HG02852 (cell line): Measurements from ENCODE around the gene REEP5.
"Not testable (repeated sequence)": the region's sequence is repeated elsewhere in the genome, so short reads cannot be mapped to it uniquely, and the experiment has no call there.

ENCODE experiments used
- ATAC-seq: cut with Tn5 transposase; IDR thresholded peaks from one replicate; pipeline ENCODE4 v1.9.1; 2021; ENCODE audit warnings: mild to moderate bottlenecking, moderate library complexity; ENCODE audit not compliant: unreplicated experiment

REEP5 gene

DNA sequence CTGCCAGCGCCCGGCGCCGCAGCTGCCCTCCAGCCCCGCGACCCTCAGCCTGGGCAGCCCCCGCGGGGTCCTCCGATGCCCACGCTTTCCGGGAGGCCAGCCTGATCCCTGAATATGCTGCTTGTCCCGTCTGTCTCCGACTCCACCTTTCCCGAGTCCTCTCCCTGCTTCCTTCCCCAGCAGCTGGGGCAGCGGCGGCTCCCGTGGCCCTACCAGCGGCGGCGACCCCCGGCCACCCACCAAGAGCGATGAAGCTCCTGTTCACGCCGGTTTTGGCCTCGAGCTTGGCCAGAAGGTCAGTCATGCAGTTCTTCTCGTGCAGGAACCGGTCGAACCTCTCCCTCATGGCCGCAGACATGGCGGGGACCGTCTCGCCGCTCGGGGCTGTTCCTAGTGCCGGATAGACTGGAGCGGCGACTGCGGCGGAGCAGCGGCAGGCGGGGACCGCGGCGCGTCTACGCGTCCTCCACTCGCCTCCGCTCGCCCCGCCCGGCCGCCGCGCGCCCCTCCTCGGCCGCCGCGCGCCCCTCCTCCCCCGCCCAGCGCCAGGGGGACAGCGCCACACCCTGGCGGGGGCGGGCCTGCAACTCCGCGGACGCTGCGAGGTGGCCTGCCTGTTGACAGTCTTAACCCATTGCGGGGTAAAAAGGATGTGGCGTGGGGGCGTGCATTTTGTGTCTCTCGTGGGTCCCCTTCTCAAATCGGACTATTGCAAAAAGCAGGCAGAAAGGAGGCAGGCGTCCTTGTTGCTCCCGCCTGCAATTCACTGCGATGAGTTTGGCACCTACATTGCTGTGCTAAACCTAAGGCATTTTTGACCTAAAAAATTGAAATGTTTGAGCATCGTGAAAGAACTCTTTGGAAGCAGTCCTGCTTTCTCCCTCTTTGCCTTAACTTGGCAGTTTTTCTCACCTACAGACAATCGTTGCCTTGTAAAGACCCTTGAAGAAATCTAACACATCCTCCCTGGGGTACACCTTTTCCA is at the start of gene REEP5:
Gene REEP5, minus strand, starts transcription at position 395 of the 985 bp plus-strand sequence. Its CDS starts 37 bp downstream, at position 358.
- ATAC-seq = peak; percentile 65

DNA sequence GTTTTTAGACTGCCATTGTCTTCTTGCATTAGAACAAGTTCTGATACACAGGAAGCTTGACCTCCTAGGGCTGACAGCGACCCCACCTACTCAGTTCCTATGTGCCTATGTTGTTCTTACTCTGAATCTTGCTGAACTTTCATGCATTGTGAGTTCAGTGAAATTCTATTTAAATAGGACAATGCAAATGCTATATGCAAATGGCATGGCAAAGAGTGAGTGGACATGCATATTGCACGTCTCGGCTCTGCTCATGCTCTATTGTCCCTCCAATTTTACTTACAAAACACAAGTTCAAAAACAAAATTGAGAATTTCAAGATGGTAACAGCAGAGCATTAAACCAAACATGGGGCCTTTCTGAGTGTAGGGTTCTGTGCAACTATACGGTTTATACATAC is 49.2 kb upstream of the REEP5 start:
- ATAC-seq = no peak

DNA sequence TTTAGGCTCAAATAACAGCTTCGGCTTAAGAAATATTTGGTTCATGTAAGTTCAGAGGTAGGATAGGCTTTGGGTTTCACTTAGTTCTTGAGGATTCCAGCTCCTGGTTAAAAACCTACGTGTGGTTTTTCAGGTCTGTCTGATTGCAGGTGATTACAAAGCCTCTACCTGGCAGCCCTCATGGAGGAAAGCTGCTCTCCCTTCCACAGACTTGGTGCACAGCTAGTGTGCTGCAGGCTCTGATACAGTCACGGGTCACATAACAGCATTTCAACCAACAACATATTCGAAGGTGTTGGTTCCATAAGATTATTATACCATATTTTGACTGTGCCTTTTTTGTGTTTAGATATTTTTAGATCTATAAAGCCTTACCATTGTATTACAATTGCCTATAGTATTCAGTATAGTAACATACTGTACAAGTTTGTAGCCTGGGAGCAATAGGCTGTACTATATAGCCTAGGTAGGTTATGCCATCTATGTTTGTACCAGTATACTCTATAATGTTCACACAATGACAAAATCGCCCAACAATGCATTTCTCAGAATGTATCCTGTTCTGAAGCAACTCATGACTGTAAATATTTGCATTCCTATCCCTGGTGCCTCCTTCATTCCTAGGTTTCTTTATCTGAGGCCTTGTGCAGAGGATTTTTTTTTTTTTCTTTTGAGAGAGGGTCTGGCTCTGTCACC is 46.5 kb upstream of the REEP5 start:
- ATAC-seq = no peak

DNA sequence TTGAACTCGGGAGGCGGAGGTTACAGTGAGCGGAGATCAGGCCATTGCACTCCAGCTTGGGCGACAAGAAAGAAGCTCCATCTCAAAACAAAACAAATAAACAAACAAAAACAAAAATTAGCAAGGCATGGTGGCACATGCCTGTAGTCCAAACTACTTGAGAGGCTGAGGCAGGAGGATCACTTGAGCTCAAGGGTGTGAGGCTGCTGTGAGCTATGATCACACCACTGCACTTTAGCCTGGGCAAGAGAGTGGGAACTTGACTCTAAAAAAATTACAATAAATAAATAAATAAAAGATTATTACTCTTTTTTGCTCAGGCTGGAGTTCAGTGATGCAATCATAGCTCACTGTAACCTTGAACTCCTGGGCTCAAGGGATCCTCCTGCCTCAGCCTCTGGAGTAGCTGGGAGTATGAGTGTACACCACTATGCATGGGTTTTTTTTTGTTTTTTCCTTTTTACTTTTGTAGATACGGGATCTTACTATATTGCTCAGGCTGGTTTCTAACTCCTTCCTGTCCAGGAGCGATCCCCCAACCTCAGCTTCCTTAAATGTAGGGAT is 45.6 kb upstream of the REEP5 start:
- ATAC-seq = no peak

DNA sequence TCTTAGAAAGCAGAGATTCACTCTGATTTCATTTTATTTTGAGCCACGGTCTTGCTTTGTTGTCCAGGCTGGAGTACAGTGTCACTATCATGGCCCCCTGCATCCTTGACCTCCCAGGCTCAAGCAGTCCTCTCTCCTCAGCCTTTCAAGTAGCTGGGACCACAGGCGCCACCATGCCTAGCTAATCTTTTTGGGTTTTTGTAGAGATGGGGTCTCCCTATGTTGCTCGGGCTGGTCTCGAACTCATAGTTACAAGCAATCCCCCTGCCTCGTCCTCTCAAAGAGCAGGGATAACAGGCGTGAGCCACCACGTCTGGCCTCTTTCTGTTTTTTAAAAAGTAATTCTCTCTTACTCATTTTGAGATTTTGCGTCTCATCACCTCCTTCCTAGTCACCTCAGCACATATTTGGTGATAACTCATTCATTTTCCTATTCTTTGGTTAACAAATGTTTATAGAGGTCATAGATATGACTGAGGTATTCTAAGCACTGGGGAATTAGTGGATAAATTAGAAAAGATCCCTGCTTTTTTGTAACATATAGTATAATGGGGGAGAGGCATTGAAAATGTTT is 43.8 kb upstream of the REEP5 start:
- no peak for ATAC-seq

DNA sequence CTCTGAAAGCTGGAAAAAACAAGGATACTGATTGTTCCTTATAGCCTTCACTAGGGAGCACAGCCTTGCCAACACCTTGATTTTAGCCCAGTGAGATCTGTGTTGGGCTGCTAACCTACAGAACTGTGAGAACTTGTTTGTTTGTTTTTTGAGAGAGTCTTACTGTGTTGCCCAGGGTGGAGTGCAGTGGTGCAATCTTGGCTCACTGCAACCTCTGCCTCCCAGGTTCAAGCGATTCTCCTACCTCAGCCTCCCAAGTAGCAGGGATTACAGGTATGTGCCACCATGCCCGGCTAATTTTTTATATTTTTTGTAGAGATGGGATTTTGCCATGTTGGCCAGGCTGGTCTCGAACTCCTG is 41.3 kb upstream of the REEP5 start:
- ATAC-seq = not testable (repeated sequence)

DNA sequence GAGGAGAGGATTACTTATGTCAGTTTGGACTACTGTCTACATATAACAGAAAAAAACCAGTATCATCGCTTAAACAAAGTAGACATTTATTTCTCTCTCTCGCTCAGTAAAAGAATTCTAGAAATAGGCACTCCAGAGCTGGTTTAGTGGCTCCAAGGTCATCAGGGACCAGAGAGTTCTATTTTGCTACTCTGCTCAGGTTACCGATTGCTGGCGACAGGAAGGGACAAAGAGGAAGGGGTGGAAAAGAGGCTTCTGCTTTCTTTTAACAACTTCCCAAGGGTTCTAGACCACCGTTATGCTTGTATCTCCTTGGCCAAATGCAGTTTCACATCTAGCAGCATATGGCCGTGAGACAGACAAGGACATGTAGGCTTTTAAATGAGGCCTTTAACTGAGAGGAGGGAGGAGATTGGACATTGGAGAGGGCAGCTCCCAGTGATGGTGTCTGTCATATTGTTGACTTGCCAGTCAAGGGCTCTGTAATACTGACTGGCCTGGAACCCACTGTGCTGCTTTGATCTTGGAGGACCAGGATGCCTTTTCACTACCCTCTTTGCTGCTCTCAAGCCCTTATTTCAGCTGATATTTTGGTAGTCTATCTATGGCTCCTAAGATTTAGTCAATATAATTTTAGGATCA is 39.0 kb upstream of the REEP5 start:
- ATAC-seq = no peak

DNA sequence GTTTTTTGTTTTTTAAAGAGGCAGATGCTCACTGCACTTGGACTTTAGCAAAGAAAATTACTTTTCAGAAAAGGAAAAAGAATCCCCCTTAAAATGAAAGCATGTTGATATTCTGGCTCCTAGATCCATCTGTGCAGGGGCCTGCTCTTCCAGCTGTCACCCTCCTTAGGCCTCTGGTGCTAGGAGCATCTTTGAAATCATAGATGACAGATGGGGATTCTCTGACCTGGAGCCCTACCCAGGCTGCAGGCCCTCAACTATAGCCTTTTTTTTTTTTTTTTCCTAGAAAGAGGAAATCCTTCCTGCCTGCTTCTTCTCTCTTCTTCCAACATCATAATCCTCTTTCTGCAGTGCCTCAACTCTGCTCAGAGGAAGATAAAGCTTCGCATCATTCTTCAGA is 38.3 kb upstream of the REEP5 start:
- no peak for ATAC-seq

DNA sequence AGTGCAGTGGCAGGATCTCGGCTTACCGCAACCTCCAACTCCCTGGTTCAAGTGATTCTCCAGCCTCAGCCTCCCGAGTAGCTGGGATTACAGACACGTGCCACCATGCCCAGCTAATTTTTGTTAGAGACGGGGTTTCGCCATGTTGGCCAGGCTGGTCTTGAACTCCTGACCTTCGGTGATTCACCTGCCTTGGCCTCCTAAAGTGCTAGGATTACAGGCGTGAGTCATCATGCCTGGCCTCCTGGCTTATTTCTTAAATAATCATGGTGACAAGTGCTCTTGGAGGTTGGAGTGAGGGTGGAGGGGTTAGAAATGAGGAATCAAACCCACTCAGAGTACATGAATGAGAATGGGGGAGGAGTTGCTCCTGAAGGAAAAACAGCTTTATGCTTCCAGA is 37.8 kb upstream of the REEP5 start:
- not testable (repeated sequence) for ATAC-seq

DNA sequence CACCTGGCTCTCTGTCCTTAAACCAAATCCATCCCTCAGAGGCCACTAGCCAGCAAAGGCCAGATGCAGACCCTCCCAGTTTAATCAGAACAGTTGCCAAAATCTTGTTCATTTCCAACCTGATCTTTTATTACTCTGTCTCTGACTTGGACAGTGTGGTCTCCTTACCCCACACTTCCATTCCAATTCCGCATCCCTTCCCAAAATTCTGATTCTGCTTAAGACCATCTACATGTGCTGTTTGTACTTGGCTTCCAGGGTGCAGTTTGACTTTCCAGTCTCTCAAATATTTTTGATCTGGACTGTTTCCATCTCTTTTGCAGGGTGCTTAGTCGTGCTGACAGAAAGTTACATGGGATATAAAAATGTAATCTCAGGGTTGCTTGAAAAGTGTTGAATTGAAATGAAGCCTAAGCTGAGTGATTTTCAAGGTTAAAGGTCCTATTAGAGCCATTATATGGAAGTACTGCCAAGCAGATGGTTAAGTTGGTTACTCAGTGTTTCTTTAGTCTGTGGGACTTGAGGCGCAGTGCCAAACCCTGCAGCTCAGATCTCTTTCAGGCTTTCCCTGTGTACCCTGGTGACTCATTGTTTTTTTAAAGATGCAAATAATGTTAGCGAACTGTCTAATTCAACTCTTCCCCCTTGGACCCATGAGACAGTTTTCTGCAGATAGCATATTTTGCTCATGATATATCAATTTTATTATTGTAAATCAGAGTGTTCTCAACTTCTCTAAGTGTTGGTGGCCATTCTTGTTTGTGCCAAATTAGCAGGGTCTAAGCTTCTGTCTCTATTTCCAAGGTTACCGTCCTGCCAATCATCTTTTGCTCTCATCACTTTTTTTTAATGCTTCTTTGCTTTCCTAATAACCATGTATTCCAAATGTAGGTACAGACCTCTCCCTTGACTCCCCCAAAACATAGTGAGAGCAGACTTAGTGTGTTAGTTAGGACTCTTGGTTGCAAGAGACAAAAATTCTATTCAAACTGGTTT is 36.4 kb upstream of the REEP5 start:
- peak; percentile 80 for ATAC-seq

DNA sequence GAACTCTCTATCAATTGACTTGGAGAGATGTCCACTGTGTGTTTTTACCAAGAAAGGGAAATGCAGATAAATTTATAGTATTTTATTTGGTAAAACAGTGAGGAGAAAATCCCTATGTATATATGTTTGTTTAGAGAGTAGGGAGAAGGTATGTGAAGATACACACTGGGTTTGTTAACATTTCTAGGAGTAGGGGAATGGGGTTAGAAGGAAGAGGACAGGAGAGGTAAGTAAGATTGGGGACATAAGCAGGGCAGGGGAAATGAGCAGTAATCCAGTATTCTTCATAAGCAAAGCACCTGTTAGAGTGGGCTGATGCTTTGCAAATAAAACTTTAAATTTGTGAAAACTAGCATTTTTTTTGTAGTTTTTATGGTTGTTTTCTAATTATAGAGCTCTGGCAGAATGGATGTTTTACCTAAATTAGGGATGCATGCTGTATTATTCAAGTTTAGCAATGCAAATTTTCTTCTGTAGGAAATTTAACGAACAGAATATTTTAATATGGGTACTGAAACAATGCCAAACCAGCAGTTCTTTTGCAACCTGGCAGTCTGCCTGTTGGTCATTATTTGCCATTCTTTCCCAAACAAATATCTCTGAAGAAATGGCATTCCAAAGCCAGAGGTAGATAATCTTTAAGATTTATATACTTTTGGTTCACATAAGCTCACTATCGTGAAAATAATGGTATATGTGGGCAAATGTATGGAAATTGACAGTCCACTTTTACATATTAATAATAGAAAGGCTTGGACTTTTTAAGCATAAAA is 35.2 kb upstream of the REEP5 start:
- ATAC-seq = no peak

DNA sequence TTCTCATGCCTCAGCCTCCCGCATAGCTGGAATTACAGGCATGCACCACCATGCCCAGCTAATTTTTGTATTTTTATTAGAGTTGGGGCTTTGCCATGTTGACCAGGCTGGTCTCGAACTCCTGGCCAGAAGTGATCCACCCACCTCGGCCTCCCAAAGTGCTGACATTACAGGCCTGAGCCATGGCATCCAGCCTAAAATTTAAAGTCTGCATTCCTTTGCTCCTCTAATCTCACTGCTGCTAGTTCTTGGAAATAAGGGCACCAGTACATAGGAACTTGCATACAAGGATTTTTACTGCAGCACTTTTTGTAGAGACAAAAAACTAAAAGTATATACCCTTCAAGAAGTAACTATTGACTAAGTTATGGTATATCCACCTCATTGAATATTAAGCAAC is 34.6 kb upstream of the REEP5 start:
- no peak for ATAC-seq

DNA sequence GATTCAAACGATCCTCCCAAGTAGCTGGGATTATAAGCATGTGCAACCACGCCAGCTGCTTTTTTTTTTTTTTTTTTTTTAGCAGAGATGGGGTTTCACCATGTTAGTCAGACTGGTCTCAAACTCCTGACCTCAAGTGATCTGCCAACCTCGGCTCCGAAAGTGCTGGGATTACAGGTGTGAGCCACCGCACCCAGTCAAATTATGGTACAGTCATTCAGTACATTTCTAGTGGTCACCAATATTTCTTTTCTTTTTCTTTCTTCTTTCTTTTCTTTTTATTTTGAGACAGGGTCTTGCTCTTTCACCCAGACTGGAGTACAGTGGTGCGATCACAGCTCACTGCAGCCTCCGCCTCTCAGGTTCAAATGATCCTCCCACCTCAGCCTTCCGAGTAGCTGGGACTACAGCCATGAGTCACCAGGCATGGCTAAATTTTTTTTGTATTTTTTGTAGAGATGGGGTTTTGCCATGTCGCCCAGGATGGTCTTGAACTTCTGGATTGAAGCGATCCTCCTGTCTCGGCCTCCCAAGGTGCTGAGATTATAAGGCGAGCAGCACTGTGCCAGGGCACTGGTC is 29.2 kb upstream of the REEP5 start:
- ATAC-seq = peak; percentile 97

DNA sequence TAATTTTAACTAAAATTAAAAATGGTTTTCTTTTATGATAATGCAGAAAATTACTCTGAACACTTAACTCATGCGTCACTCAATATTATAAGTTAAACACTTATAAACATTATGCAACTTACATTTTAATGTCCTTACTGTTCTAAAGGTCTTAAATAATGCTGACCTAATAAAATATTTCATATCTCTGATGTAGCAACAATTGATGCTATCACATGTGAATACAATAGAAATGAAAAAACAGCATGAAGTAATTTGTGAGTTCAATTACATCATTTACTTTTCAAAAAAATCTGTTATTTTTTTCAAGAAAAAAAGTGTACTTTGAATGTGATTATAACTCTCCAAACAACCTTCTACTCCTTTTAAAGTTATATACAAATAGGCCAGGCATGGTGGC is 26.4 kb upstream of the REEP5 start:
- no peak for ATAC-seq

DNA sequence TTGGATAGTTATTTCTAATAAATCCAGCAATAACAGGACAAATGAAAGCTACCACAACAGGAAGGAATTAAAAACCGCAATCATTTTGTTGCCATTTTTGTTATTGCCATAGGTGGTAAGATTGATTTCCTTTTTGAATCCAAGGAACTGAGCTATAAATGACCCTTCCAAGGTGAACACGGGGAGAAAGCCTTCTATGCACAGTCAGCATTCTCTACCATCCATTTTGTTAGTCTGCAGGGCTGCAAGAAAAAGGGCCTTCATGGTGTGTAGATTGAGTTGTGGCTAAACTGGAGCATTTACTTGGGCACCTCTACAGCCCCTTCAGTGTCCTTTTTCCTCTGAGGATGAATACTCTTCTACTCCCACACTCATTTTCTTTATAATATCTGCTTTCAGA is 18.6 kb upstream of the REEP5 start:
- ATAC-seq = no peak

DNA sequence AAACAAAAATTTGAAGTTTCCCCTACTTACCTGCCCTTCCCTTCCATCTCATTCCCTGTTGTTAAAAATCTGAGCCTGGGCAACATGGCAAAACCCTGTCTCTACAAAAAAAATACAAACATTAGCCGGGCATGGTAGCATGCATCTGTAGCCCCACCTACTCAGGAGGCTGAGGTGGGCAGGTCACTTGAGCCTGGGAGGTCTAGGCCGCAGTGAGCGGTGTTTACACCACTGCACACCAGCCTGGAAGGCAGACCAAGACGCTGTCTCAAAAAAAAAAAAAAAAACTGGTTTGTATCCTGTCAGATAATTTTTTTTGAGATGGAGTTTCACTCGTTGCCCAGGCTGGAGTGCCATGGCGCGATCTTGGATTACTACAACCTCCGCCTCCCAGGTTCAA is 16.3 kb upstream of the REEP5 start:
- ATAC-seq = no peak

DNA sequence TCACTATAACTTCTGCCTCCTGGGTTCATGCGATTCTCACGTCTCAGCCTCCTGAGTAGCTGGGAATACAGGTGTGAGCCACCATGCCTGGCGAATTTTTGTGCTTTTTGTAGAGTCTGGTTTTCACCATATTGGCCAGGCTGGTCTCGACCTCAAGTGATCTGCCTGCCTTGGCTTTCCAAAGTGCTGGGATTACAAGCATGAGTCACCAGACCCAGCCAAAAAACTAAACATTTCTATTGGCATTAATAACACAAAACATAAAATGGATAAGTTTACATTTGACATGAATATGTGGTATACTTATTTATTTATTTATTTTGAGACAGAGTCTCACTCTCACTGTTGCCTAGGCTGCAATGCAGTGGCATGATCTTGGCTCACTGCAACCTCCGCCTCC is 13.6 kb upstream of the REEP5 start:
- ATAC-seq = no peak

DNA sequence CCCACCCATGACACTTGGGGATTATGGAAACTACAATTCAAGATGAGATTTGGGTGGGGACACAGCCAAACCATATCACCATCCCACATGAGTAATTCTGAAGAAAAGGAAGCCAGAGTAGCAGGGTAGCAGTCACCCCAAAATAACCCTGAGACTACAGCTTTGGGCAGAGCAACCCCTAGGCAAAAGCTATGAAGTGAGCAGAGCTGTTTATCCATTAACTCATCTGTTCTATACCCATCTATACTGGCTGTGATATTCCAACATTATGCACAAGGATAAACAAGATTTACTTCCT is 12.3 kb upstream of the REEP5 start:
- no peak for ATAC-seq
